Measurements from ENCODE around the gene RINT1.
"Not testable (repeated sequence)": the region's sequence is repeated elsewhere in the genome, so short reads cannot be mapped to it uniquely, and the experiment has no call there.

The RINT1 gene

GRCh38 chr7:105532709-105533460 lies 884 bp downstream of the RINT1 start:
- DNase-seq (ENCODE audit: low spot score) = no peak

GRCh38 chr7:105538339-105538738 lies 6.3 kb downstream of the RINT1 start:
- no peak for DNase-seq (ENCODE audit: low spot score)

- DNase-seq (ENCODE audit: low spot score) = no peak
These were observed 27.9 kb downstream of the RINT1 start for GRCh38 chr7:105559926-105560325.

- no peak for DNase-seq (ENCODE audit: low spot score)
These were observed 33.2 kb downstream of the RINT1 start for GRCh38 chr7:105565190-105565589.

- DNase-seq (ENCODE audit: low spot score) = no peak
These were observed 35.0 kb downstream of the RINT1 start for GRCh38 chr7:105567024-105567423.

- DNase-seq (ENCODE audit: low spot score) = no peak
These were observed 35.8 kb downstream of the RINT1 start for GRCh38 chr7:105567821-105568220.

- no peak for DNase-seq (ENCODE audit: low spot score)
These were observed 39.9 kb downstream of the RINT1 start for GRCh38 chr7:105571891-105572290.

GRCh38 chr7:105577251-105577650 lies 45.2 kb downstream of the RINT1 start:
- no peak for DNase-seq (ENCODE audit: low spot score)

- DNase-seq (ENCODE audit: low spot score) = no peak
These were observed 46.5 kb downstream of the RINT1 start for GRCh38 chr7:105578496-105578895.

GRCh38 chr7:105580022-105580740 lies 48.2 kb downstream of the RINT1 start:
- DNase-seq (ENCODE audit: low spot score) = no peak

- DNase-seq (ENCODE audit: low spot score) = peak; percentile 10
These were observed 49.2 kb downstream of the RINT1 start, which contains the start of gene EFCAB10 for GRCh38 chr7:105581066-105581811. Gene EFCAB10, minus strand, starts transcription at chr7:105581493. Its CDS starts 30 bp downstream, at chr7:105581463.

- DNase-seq (ENCODE audit: low spot score) = no peak
These were observed 51.1 kb downstream of the RINT1 start for GRCh38 chr7:105583061-105583460.

- DNase-seq (ENCODE audit: low spot score) = no peak
These were observed 52.2 kb downstream of the RINT1 start for GRCh38 chr7:105584165-105584564.

GRCh38 chr7:105585850-105586500 lies 54.0 kb downstream of the RINT1 start:
- DNase-seq (ENCODE audit: low spot score) = no peak

GRCh38 chr7:105587909-105588635 lies 56.1 kb downstream of the RINT1 start:
- no peak for DNase-seq (ENCODE audit: low spot score)

- DNase-seq (ENCODE audit: low spot score) = peak; percentile 32
These were observed 57.5 kb downstream of the RINT1 start for GRCh38 chr7:105589356-105590077.

GRCh38 chr7:105590793-105591192 lies 58.8 kb downstream of the RINT1 start:
- no peak for DNase-seq (ENCODE audit: low spot score)

GRCh38 chr7:105591522-105591921 lies 59.5 kb downstream of the RINT1 start:
- DNase-seq (ENCODE audit: low spot score) = no peak

- no peak for DNase-seq (ENCODE audit: low spot score)
These were observed 62.0 kb downstream of the RINT1 start for GRCh38 chr7:105594034-105594433.

- DNase-seq (ENCODE audit: low spot score) = no peak
These were observed 64.9 kb downstream of the RINT1 start for GRCh38 chr7:105596866-105597265.

- not testable (repeated sequence) for DNase-seq (ENCODE audit: low spot score)
These were observed 67.1 kb downstream of the RINT1 start for GRCh38 chr7:105599080-105599479.
